Stimulated activated CD4-positive, alpha-beta T cell treated with anti-CD3 and anti-CD28 coated beads, Interleukin-4, amount 100 ng/mL, for 48 hours (primary cell): ENCODE results near the gene SNAP25.

Source experiments
- DNase-seq, 2 donors: peaks; one replicate each; pipeline ENCODE4 v3.0.0-alpha.2; 2020; ENCODE audit warnings: low read depth in 2 of 2

Gene SNAP25

DNA sequence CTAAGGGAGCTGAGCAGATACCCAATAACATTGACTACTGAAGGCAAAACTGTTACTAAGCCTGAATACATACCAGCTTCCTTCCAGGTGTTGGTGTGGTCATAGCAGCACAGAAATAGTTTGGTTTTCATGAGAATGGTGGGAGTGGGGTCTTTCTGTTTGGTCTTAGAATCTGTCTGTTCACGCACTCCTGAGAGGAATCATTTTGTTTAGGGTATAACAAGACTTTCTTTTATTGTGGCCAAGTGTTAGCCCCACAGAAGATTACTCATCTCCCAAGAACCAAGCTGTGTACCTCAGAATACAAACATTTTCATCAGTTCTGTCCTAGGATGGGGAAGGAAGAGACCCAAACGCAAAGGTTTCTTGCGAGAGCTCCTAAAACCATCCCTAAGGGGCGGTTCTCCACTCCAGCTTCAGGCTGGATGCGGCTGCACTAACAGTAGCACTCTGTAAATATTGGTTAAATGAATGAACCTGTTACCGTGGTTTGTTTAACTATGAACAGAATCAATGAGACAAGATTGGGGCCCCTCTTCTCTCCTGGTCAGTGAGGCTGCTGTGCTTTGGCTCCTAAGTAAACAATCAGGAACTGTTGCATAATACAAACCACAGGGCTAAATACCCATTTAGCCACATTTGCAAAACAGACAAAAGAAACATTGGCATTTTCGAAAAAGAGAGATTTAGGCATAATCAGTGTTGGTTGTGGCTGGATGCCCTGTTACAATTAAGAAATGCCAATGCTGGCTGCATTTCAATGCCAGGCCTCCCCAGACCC is 44.9 kb downstream of the SNAP25 start:
- DNase-seq, result no peak

DNA sequence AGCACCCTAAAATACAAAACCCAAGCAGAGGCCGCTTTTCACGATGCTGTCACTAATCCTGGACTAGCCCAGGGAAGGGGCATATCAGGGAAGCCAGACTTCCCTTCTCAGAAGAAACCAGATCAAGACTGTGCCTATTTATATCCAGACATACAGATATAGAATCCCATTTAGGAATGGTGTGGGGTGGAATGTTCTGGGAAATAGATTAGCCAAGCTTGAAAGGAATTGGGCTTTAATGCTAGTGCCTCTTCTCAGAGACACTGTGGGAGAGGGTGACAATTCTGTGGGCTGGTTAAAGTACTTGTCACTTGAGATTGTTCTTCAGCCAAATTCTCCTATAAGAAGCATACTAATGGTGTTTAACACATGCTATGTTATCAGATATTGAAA is 45.5 kb downstream of the SNAP25 start:
- DNase-seq, result no peak

DNA sequence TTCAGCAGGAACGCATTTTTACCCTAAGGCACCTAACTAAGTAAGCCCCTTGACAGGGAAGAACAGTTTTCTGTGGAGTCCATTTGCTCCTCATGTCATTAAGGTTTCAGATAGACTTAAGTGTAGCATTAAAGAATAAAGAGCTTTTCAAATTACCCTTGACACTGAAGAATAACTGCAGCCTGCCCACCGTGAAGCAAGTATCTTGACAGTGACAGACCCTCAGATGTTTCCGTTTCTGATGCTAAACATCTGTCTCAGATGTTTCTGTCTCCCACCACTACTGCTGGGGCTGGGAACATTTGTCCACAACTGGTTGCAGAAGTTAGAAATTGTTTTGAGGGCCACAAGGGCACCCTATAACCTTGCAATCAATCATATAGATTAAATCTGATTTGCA is 50.0 kb downstream of the SNAP25 start:
- no peak for DNase-seq

DNA sequence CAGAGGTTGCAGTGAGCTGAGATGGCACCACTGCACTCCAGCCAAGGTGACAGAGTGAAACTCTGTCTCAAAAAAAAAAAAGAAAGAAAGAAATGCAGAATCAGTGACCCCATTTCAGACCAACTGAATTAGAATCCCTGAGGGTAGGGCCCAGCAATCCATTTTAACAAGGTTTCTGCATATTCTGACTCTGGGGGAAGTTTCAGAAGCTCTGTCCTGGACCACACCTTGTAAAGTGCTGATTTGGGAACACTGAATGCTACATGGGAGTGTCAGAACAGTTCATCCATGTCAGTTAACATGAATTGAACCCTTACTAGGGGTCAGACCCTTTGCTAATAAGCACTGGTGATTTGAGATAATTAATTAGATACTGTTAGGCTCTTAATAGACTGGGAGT is 52.0 kb downstream of the SNAP25 start:
- no peak for DNase-seq

DNA sequence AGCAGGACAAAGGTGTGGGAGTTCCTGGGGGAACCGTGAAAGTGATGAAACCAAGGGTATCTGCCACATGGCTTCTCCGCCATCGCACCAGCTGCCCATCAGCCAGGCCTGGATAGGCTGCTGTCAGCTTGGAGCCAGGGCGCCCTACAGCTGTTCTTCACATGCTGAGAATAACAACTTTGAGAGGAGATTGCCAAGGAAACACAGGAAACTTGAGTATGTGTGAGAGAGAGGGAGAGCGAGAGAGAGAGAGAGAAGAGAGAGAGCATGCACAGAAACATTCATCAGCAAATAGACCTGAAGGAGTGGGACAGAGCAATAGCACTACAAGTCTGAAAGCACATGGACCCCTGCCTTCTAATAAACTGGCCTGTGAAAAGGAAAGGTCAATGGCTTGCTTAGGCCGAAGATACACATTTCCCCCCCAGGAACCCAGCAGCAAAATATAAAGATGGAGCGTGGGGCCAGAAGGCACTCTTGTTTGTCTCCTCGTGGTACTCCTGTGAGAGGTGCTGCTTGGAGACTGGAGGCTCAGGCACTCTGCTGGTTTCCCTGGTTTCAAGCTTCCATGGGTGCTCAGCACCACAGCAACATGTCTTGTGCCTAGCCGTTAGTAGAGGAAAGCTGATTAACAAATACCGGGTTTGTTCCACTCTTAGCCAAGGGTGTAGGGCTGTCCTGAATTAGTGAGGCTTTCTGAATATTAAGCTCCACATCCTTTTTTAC is 53.0 kb downstream of the SNAP25 start:
- DNase-seq, result no peak

DNA sequence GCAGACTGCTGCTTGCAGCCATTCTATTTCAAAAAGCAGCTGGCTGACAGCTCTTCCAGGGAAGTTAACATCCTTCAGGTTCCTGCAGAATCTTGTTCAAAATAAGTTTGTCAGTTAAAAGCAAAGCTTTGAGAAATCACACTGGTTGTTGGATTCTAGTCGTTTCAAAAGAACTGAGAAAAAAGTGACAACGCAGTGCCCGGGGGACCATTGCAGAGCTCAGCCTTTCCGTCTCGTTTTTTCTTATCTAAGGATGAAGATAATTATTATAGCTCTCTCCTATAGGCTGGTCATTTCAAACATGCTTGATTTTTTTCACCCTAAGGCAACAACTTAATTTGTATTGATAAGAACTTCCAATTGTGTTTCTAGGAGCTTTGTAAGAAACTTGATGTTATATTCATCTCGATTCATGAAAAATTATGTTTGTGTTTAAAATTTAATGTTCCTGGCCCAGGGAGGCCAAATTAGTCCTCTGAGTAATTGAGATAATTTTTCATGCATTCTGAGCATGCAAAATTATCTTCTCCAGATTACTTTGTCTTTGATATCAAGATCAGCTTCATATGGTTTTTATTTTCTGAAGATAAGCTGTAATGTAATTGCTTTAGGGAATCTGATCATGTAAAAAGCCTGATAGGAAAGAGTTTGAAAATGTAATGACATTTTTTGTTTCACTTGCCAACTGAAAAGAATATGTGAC is 58.4 kb downstream of the SNAP25 start:
- no peak for DNase-seq

DNA sequence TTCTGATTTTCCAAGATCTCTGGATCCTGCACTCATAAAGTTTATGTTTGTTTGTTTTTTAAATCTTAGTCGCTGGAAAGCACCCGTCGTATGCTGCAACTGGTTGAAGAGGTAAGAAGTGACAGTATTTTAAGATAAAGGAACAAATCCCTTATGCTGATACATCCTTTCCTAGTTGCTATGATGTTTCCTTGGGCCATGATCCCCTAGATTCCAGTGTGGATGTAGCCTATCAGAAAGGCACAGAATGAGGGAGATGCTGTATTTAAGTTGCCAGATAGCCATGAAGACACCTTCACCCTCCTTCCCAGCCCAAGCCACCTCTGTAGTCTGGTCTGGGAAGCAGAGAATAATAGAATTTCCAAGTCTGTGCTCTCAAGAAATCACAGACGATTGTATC is 59.0 kb downstream of the SNAP25 start:
- no peak for DNase-seq

DNA sequence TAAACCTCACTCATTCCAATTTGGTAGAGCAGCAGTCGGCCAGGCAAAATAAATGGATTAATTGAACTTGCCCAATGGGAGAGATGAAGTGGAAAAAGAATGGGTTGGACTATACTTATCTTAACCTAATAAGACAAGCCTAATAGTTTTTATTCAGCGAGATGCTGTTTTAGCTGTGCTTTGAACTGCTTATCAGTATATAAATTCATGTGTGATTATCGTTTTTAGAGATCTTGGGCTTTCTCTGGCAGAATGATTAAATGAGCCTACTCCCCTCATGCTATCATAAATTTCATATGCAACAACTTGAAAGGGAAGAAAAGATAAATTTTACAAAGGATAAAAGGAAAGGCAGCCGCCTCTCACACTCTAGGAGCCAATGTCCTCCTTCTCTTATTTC is 59.8 kb downstream of the SNAP25 start:
- no peak for DNase-seq

DNA sequence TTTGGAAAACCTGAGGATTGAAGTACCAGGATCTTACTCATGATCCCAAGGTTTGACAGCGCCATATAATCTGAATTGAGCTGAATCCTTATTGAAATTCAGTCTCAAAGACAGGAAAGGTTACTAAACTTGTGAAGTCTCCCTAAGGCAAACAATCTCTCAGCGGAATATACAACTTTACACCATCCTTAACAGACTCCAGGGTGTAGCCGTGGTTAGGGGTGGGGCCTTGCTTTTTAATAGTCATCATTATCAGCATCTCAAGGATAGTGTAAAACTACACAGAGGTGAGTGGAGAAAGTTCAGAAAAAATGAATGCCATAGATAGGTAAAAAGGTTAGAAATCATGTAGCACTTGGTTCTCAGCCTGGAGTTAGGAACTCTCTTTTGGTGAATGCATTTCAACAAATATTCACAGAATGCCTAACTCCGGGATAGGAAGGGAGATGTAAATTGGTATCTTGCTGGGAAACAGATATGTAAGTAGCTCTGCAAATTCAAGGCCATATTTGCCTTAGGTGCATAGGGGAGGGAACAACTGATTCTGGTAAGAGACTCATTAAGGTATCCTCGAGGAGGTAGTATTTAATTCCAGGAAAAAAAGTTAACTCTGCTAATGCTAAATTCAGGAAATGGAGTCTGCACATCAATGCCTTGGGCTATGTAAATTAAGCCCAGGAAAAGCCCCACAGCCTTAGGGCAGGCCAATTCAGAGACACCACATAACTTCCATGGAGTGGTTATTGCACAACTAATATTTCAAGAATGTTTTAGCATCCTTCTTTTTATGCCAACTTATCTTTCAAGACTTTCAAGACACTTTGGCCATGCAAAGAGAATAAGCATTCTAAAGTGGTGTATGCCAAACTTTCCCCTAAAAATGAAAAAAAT is 61.6 kb downstream of the SNAP25 start:
- DNase-seq, result no peak

DNA sequence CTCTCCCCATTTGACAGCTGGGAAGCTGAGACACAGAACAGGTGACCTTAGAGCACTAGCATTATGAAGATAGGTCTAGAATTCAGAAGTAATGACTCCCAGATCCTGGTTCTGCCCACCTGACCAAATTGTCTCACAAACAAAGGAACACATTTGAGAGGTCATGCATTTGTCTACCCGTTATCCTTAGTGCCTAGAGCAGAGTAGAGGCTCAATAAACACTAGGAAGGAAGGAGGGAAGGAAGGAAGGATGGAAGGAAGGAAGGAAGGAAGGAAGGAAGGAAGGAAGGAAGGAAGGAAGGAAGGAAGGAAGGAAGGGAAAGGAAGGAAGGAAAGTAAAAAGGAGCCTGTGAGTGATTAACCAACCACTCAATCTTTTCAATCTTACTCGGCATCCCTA is 63.3 kb downstream of the SNAP25 start:
- DNase-seq, result no peak

DNA sequence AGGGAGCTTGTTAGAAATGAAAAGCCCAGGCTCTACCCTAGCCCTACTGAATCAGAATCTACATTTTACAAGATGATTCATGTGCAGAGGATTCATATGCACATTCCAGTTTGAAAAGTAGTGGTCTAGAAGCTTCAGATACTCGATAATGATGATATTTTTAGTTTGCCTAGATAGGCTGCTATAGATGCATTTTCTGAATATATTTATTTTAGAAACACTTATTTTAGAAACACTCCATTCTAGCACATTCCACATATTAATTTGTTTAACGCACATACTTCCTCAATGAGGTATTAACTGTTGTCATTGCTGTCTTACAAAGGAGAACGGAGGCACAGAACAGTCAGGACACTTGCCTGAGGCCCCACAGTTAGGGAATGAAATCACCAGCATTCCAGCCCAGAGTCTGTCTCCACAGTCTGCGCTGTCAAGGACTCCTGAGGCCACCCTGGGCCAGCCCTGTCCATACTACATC is 64.4 kb downstream of the SNAP25 start:
- no peak for DNase-seq

DNA sequence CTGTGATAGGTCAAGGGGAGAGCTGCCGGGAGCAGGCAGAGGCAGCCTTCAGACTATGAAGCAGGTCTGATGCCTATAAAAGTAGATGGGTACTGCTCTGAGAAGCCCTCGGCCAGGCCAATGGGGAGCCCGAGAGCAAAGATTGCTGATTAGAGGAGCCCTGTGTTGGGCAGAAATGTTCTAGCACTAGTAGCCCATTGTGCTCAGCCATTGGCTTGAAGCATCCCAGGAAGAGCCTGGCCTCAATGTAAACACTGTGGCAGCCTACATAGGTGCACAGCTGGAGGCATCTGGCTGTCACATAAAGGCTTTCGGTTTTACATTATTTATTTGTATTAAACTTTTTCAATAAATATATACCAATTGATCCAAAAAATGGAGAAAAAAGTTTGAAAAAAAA is 67.7 kb downstream of the SNAP25 start:
- no peak for DNase-seq

DNA sequence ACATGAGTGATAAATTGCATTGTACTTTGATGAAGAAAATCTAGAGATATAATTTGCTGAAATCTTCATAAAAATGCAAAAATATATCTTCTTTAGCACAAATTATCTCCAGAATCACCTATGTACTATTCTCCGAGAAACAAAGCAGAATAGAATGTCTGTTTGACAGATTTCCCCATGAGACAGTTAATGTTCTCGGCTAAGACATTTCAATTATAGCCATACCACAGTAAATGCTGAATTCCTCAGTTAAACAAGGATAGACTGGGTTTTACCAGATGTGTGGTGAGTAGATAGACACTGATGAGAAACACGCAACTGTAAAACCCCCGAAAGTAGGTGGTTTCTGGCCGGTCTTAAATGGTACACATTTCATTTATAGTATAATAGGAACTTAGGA is 69.8 kb downstream of the SNAP25 start:
- no peak for DNase-seq

DNA sequence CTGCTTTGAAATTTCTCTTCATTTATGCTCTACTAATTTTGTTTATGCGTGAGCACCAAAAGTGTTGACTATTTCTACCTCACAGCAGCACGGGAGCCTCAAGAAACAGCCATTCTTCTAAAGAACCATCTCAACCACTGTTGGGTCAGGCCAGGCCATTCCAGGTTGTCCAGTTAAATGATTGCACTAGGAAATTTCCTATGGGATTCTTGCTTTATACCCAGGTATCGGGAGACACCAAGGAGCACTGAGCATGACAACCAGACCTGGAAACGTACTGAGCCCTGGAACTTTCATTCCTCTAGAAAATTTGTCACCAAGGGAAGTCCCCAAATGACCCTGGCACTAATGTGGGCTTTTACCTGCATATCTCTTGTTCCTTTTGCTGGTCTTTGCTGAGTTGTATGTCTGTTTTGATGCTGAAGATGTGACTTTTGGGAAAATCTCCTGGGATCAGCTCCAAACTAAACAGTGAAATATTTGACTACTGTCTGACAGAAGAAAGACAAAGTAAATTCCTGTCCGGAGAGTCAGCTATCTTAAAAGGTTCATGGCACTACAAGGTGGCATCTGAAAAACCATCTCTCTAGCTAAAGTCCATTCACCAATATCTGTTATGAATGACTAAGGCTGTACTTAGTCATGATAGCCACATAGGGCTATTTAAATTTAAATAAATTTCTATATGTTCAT is 70.5 kb downstream of the SNAP25 start:
- DNase-seq, result no peak

DNA sequence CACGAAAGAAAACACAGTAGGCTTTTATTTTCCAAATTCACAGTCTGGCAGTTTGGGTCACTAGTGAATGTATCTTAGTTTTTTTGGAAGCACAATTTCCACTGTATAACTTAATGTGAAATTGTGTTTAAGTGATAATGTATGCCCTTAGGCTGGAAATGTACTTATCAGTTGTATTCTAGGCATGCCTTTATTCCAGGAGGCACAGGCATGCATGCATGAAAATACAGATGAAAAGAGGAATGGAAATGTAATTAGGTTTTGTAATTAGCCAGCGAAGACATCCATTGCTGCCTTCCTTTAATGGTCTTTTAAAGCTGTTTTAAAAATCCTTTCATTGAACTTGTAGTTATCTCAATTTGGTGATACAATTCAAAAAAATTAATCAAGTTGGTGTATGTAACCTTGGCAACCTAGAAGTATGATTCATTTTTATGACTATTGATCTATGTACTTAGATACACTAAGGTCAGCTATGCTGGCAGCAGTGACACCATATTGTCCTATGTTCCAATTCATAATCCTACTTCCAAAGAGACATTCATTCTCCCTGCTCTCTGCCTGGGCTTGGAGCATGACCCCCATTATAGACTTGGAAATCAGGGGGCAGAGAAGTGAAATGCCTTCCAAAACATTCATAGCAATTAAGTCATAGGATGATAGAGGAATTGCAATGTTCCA is 73.1 kb downstream of the SNAP25 start:
- no peak for DNase-seq

DNA sequence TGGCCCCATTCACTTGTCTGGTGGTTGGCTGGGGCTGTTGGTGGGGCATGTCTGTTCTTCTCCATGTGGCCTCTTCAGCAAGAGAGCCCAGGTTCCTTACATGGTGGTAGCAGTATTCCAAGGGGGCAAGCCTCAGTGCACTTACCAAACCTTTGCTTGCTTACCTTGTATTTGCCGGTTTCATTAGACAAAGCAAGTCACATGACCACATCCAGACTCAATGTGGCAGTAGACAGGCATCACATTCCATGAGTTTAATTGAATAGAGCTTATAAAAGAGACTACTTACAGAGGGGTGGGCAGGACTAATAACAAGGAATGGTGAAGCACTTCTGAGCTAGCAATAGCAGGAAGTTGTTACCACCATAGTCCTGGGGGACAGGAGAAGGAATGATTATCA is 78.6 kb downstream of the SNAP25 start:
- no peak for DNase-seq

DNA sequence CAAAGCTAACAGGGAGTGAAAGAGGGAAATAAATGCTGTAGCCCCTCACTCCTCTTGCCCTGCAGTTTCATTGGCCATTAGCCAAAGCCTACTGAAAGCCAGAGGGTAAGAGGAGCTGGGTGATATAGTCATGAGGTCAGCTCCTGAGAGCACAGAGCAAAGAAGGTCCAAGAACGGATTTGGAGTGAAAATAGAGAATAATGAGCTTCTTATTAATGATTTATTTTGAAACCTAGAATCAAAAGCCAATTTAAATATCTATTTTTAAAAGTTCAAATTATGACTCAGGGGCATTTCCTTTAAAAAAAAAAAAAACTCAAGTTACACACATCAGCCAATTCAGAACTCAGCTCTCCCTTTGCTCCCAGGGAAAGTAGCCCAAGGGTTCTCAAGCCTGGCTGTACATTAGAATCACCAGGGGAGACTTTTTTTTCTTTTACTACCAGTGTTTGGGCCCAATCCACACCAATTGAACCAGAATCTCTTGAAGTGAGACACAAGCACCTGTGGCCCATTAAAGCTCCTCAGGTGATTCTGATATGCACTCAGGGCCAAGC is 79.1 kb downstream of the SNAP25 start:
- DNase-seq, result no peak

DNA sequence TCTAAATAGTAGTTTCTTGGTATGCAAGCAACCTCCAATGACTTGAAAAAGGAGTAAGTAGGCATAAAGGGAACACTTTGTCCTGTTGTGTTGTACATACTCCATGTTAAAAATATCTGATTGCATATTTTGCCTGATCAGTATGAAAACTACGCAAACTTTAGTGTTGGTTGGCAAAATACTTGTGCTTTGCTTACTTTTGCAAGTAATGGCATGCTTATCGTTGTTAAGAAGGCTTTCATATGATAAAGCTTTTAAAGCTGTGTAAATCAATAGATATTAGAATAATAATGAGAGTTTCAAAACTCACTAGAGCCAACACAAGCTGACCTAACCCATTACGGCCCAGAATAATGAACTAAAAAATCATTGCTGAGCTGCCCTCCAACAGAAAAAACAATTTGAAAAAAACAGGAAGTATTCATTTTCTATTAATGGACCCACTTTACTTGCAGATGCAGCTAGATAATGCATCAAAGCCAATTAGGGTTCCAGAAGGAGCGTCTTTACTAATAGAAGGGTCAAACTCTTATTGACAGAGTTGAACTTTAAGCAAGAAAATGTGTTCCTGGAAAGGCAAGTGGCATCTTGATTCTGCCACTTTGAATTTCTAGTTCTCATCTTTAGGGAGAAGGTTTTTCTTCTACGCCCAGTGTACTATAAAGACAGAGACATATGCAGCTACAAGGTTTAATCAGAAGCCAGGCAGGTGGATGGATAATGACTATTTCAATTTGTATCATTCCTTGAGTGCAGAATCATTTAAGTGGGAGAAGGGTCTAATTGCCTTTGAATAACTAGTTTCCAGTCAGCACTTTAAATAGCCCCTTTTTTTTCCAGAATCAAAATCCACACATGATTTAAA is 82.2 kb downstream of the SNAP25 start:
- DNase-seq, result no peak

DNA sequence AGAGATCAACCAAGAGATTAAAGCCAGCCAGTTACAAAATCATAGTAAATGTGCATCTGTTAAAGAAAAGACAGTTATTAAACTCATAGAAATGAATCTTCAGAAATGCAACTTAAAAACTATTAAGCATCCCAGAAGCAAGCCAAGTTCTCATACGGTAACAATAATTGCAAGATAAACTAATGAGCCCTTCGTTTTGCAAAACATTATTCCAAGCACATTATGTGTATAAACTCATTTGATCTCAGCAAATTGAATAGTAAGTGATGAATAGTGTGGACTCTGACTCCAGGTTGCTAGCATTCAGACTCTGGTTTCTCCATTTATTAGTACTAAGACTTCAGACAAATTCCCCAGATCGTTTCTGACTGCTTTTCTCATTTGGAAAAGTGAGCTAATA is 85.2 kb downstream of the SNAP25 start:
- no peak for DNase-seq
